Medulla oblongata (tissue), 1 donor: ENCODE data around the gene ATXN3.

Source experiments
- DNase-seq: peaks from one replicate; pipeline ENCODE4 v3.0.0-alpha.2; 2015; ENCODE audit errors: extremely low spot score

ATXN3 gene

GRCh38 chr14:92009604-92010003, 96.8 kb downstream of the ATXN3 start:
- no peak for DNase-seq
